ENCODE data around the gene HPDL. TPM values are rescaled to one million over a fixed set of nuclear protein-coding genes. Genes with fewer than 3 reads are reported as not detected.

HPDL gene
- total and polyA plus RNA-seq, 10 of the 15 experiments (the other 5 are each of a cell fraction or from before 2014, with no cell fraction given): 1.3 to 75.5 (median 31.8) TPM

DNA sequence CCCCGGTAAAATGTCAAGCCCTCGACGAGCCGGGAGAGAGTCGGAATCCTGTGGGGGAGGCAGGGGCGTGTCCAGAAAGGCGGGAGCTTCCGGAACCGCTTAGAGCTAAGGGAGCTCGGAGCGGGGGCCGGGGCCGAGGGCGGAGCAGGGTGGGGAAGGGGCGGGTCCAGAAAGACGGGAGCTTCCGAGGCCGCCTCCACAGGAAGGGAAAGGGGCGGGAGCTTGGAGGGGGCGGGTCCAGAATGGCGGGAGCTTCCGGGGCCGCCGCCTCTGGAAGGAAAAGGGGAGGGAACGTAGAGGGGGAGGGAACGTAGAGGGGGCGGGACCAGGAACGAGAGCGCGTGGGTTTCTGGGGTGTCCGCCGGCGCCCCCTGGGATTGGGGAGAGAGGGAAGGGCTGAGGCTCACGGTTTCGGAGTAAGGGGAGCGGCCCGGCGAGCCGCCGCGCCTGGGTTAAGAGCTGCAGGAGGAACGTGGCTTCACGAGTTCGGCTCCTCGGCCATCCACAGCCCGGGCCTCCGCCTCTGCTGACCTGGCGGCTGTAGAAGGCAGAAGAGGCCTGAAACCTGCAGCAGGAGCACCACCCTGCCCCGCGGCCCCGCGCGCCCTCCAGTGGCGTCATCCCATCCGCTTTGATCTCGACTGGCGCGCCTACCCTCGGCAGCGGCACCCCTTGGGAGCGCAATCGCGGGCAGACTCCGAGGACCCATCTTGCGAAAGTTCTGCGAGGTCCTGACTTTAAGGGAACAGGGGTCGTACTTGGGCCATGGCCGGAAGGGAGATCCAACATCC lies 23.0 kb upstream of the HPDL start (continued):
- no peak; the same call in 1 of the 2 replicates for TF ChIP-seq PML (IDR thresholded peaks at IDR 0.05; ENCODE audit: low read length)
- no peak for TF ChIP-seq HDAC6 (IDR thresholded peaks at IDR 0.05; ENCODE audit: unreplicated experiment)
- TF ChIP-seq, protein P1, sequence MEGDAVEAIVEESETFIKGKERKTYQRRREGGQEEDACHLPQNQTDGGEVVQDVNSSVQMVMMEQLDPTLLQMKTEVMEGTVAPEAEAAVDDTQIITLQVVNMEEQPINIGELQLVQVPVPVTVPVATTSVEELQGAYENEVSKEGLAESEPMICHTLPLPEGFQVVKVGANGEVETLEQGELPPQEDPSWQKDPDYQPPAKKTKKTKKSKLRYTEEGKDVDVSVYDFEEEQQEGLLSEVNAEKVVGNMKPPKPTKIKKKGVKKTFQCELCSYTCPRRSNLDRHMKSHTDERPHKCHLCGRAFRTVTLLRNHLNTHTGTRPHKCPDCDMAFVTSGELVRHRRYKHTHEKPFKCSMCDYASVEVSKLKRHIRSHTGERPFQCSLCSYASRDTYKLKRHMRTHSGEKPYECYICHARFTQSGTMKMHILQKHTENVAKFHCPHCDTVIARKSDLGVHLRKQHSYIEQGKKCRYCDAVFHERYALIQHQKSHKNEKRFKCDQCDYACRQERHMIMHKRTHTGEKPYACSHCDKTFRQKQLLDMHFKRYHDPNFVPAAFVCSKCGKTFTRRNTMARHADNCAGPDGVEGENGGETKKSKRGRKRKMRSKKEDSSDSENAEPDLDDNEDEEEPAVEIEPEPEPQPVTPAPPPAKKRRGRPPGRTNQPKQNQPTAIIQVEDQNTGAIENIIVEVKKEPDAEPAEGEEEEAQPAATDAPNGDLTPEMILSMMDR (IDR thresholded peaks at IDR 0.05 in 2 of 3, conservative IDR thresholded peaks at IDR 0.05 in 1 of 3; ENCODE audit: control insufficient read depth in 2 of 3, extremely low read depth in 1 of 3, insufficient read depth in 1 of 3, low read depth in 3 of 3, low read length in 3 of 3): peak; percentile 65 to 75 (median 68)
- TF ChIP-seq ASH2L (IDR thresholded peaks at IDR 0.05; ENCODE audit: borderline replicate concordance, low read depth): no peak
- TF ChIP-seq, protein P2, sequence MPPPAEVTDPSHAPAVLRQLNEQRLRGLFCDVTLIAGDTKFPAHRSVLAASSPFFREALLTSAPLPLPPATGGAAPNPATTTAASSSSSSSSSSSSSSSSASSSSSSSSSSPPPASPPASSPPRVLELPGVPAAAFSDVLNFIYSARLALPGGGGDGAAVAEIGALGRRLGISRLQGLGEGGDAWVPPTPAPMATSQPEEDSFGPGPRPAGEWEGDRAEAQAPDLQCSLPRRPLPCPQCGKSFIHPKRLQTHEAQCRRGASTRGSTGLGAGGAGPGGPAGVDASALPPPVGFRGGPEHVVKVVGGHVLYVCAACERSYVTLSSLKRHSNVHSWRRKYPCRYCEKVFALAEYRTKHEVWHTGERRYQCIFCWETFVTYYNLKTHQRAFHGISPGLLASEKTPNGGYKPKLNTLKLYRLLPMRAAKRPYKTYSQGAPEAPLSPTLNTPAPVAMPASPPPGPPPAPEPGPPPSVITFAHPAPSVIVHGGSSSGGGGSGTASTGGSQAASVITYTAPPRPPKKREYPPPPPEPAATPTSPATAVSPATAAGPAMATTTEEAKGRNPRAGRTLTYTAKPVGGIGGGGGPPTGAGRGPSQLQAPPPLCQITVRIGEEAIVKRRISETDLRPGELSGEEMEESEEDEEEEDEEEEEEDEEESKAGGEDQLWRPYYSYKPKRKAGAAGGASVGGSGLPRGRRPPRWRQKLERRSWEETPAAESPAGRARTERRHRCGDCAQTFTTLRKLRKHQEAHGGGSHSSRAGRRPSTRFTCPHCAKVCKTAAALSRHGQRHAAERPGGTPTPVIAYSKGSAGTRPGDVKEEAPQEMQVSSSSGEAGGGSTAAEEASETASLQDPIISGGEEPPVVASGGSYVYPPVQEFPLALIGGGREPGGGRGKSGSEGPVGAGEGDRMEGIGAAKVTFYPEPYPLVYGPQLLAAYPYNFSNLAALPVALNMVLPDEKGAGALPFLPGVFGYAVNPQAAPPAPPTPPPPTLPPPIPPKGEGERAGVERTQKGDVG (CRISPR knock-in tag; IDR thresholded peaks at IDR 0.05): 0 out of 2 replicates have a peak, but pooled peaks have one; percentile 50
- TF ChIP-seq ZNF622 (IDR thresholded peaks at IDR 0.05): no peak
- TF ChIP-seq SMC3 (IDR thresholded peaks at IDR 0.05; ENCODE audit: borderline replicate concordance, low read length): peak; percentile 45; the same call in 1 of the 2 replicates
- TF ChIP-seq BHLHE40 (IDR thresholded peaks at IDR 0.05; ENCODE audit: borderline replicate concordance in 1 of 2, low read depth in 2 of 2, low read length in 1 of 2): peak in 1 of 2 experiments; percentile 67; a peak in 1 of 4 replicates
- TF ChIP-seq, protein P3, sequence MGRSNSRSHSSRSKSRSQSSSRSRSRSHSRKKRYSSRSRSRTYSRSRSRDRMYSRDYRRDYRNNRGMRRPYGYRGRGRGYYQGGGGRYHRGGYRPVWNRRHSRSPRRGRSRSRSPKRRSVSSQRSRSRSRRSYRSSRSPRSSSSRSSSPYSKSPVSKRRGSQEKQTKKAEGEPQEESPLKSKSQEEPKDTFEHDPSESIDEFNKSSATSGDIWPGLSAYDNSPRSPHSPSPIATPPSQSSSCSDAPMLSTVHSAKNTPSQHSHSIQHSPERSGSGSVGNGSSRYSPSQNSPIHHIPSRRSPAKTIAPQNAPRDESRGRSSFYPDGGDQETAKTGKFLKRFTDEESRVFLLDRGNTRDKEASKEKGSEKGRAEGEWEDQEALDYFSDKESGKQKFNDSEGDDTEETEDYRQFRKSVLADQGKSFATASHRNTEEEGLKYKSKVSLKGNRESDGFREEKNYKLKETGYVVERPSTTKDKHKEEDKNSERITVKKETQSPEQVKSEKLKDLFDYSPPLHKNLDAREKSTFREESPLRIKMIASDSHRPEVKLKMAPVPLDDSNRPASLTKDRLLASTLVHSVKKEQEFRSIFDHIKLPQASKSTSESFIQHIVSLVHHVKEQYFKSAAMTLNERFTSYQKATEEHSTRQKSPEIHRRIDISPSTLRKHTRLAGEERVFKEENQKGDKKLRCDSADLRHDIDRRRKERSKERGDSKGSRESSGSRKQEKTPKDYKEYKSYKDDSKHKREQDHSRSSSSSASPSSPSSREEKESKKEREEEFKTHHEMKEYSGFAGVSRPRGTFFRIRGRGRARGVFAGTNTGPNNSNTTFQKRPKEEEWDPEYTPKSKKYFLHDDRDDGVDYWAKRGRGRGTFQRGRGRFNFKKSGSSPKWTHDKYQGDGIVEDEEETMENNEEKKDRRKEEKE (IDR thresholded peaks at IDR 0.05): no peak
- TF ChIP-seq MYB (IDR thresholded peaks at IDR 0.05; ENCODE audit: borderline replicate concordance, low read depth, low read length): no peak
- TF ChIP-seq, protein P4, sequence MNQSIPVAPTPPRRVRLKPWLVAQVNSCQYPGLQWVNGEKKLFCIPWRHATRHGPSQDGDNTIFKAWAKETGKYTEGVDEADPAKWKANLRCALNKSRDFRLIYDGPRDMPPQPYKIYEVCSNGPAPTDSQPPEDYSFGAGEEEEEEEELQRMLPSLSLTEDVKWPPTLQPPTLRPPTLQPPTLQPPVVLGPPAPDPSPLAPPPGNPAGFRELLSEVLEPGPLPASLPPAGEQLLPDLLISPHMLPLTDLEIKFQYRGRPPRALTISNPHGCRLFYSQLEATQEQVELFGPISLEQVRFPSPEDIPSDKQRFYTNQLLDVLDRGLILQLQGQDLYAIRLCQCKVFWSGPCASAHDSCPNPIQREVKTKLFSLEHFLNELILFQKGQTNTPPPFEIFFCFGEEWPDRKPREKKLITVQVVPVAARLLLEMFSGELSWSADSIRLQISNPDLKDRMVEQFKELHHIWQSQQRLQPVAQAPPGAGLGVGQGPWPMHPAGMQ (IDR thresholded peaks at IDR 0.05; ENCODE audit: borderline replicate concordance): no peak
- TF ChIP-seq NFYB (IDR thresholded peaks at IDR 0.05; ENCODE audit: insufficient read depth, low read depth, low read length): no peak
- no peak for TF ChIP-seq ESRRA (IDR thresholded peaks at IDR 0.05; ENCODE audit: low read length)
- no peak for TF ChIP-seq EZH2 (IDR thresholded peaks at IDR 0.05; ENCODE audit: borderline replicate concordance, control insufficient read depth, low read depth, low read length)
- TF ChIP-seq HDGF (IDR thresholded peaks at IDR 0.05): no peak
- peak; percentile 58; the same call in 1 of the 2 replicates for TF ChIP-seq YY1 (IDR thresholded peaks at IDR 0.05; ENCODE audit: low read depth, low read length)
- TF ChIP-seq, protein P5, sequence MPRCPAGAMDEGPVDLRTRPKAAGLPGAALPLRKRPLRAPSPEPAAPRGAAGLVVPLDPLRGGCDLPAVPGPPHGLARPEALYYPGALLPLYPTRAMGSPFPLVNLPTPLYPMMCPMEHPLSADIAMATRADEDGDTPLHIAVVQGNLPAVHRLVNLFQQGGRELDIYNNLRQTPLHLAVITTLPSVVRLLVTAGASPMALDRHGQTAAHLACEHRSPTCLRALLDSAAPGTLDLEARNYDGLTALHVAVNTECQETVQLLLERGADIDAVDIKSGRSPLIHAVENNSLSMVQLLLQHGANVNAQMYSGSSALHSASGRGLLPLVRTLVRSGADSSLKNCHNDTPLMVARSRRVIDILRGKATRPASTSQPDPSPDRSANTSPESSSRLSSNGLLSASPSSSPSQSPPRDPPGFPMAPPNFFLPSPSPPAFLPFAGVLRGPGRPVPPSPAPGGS (IDR thresholded peaks at IDR 0.05; ENCODE audit: borderline replicate concordance, insufficient read depth, low read depth, low read length, poor library complexity, severe bottlenecking): peak; percentile 16
